Measurements from ENCODE around the gene ELP4.

DNA sequence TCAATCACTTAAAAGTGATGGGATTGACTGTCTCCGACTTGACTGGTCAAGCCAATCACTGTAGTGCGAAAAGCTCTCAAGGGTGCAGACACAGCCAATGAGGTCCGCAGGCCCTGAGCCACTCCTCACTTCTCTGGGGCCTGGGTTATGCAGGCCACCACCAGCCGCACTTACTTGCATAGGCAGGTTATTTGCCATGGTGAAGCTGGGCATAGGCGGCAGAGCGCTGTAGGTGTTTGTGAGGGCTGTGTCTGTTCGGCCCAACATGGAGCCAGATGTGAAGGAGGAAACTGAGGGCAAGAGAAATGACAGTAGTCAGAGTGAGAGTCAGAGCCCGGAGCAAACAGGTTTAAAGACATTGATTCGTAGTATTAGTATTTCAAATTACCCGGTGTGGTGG lies 283.7 kb downstream of the ELP4 start:
- no peak for TF ChIP-seq CTCF (IDR thresholded peaks at IDR 0.05; ENCODE audit: low read length)
- no peak for TF ChIP-seq EZH2 (IDR thresholded peaks at IDR 0.05; ENCODE audit: borderline replicate concordance, low read length)
